ENCODE results near the gene LYPLAL1.

The LYPLAL1 gene

GRCh38 chr1:219144658-219145315 is 28.9 kb upstream of the LYPLAL1 start:
- Histone ChIP-seq H3K4me3 (ENCODE audit: severe bottlenecking) (no peak overlapping the region), H3K4me1 (ENCODE audit: insufficient read depth, poor library complexity, severe bottlenecking) (no peaks in the 10 kb centered on the region), H3K9me3 (ENCODE audit: severe bottlenecking) (no peaks in the 10 kb centered on the region), H3K27ac (ENCODE audit: poor library complexity, severe bottlenecking) (no peak overlapping the region), H3K27me3 (ENCODE audit: insufficient read depth, poor library complexity, severe bottlenecking) (no peaks in the 10 kb centered on the region), H3K36me3 (ENCODE audit: low read depth) (no peaks in the 10 kb centered on the region)
- ATAC-seq (ENCODE audit: low read depth) = no peak
- no peak for TF ChIP-seq CTCF (IDR thresholded peaks at IDR 0.05; ENCODE audit: poor library complexity, severe bottlenecking)
- no peak for DNase-seq (ENCODE audit: low spot score)

- H3K9me3 ChIP-seq (ENCODE audit: severe bottlenecking) = no peaks in the 10 kb centered on the region
- no peak for DNase-seq (ENCODE audit: low spot score)
- no peak overlapping the region for H3K27ac ChIP-seq (ENCODE audit: poor library complexity, severe bottlenecking)
- H3K27me3 ChIP-seq (ENCODE audit: insufficient read depth, poor library complexity, severe bottlenecking) = no peaks in the 10 kb centered on the region
- ATAC-seq (ENCODE audit: low read depth) = no peak
- TF ChIP-seq CTCF (IDR thresholded peaks at IDR 0.05; ENCODE audit: poor library complexity, severe bottlenecking) = no peak
- no peak overlapping the region for H3K4me3 ChIP-seq (ENCODE audit: severe bottlenecking)
- H3K4me1 ChIP-seq (ENCODE audit: insufficient read depth, poor library complexity, severe bottlenecking) = no peaks in the 10 kb centered on the region
- H3K36me3 ChIP-seq (ENCODE audit: low read depth) = no peaks in the 10 kb centered on the region
Observed at GRCh38 chr1:219147571-219148019, 26.1 kb upstream of the LYPLAL1 start.

GRCh38 chr1:219149009-219149577 is 24.6 kb upstream of the LYPLAL1 start:
- Histone ChIP-seq H3K4me1 (ENCODE audit: insufficient read depth, poor library complexity, severe bottlenecking) (no peaks in the 10 kb centered on the region), H3K9me3 (ENCODE audit: severe bottlenecking) (no peaks in the 10 kb centered on the region), H3K27ac (ENCODE audit: poor library complexity, severe bottlenecking) (no peak overlapping the region), H3K27me3 (ENCODE audit: insufficient read depth, poor library complexity, severe bottlenecking) (no peaks in the 10 kb centered on the region), H3K4me3 (ENCODE audit: severe bottlenecking) (no peak overlapping the region), H3K36me3 (ENCODE audit: low read depth) (no peaks in the 10 kb centered on the region)
- DNase-seq (ENCODE audit: low spot score) (no peak), ATAC-seq (ENCODE audit: low read depth) (no peak)
- no peak for TF ChIP-seq CTCF (IDR thresholded peaks at IDR 0.05; ENCODE audit: poor library complexity, severe bottlenecking)

GRCh38 chr1:219149953-219150352 is 23.7 kb upstream of the LYPLAL1 start:
- no peaks in the 10 kb centered on the region for H3K36me3 ChIP-seq (ENCODE audit: low read depth)
- H3K4me3 ChIP-seq (ENCODE audit: severe bottlenecking) = no peak overlapping the region
- TF ChIP-seq CTCF (IDR thresholded peaks at IDR 0.05; ENCODE audit: poor library complexity, severe bottlenecking) = no peak
- DNase-seq (ENCODE audit: low spot score) (no peak), ATAC-seq (ENCODE audit: low read depth) (no peak)
- H3K27ac ChIP-seq (ENCODE audit: poor library complexity, severe bottlenecking) = no peak overlapping the region
- H3K27me3 ChIP-seq (ENCODE audit: insufficient read depth, poor library complexity, severe bottlenecking) = no peaks in the 10 kb centered on the region
- no peaks in the 10 kb centered on the region for H3K4me1 ChIP-seq (ENCODE audit: insufficient read depth, poor library complexity, severe bottlenecking)
- no peaks in the 10 kb centered on the region for H3K9me3 ChIP-seq (ENCODE audit: severe bottlenecking)

- Histone ChIP-seq H3K27me3 (ENCODE audit: insufficient read depth, poor library complexity, severe bottlenecking) (no peaks in the 10 kb centered on the region), H3K4me3 (ENCODE audit: severe bottlenecking) (no peak overlapping the region), H3K36me3 (ENCODE audit: low read depth) (no peaks in the 10 kb centered on the region), H3K9me3 (ENCODE audit: severe bottlenecking) (no peaks in the 10 kb centered on the region), H3K27ac (ENCODE audit: poor library complexity, severe bottlenecking) (no peak overlapping the region), H3K4me1 (ENCODE audit: insufficient read depth, poor library complexity, severe bottlenecking) (no peaks in the 10 kb centered on the region)
- DNase-seq (ENCODE audit: low spot score) = no peak
- TF ChIP-seq CTCF (IDR thresholded peaks at IDR 0.05; ENCODE audit: poor library complexity, severe bottlenecking) = no peak
- ATAC-seq (ENCODE audit: low read depth) = no peak
Observed at GRCh38 chr1:219150913-219151312, 22.8 kb upstream of the LYPLAL1 start.

Measured in RWPE2 (cell line).